Dedifferentiated amniotic fluid mesenchymal stem cell (primary cell): Measurements from ENCODE around the gene SPIRE2.
"Not testable (repeated sequence)": the region's sequence is repeated elsewhere in the genome, so short reads cannot be mapped to it uniquely, and the experiment has no call there.

Source experiments
- DNase-seq: peaks from one replicate; pipeline ENCODE4 v3.0.0-alpha.2; 2016; ENCODE audit errors: extremely low spot score

SPIRE2 gene

GRCh38 chr16:89869911-89870310, 41.6 kb downstream of the SPIRE2 start:
- no peak for DNase-seq

GRCh38 chr16:89870440-89870839, 42.2 kb downstream of the SPIRE2 start:
- no peak for DNase-seq

GRCh38 chr16:89871895-89872294, 43.6 kb downstream of the SPIRE2 start:
- DNase-seq = no peak

GRCh38 chr16:89873109-89873971, 45.1 kb downstream of the SPIRE2 start, which contains the start of gene TCF25:
Gene TCF25, plus strand, starts transcription at chr16:89873592. Its CDS starts 76 bp downstream, at chr16:89873668.
- DNase-seq = peak; percentile 65

- DNase-seq = peak; percentile 90
Measured at GRCh38 chr16:89873972-89874689, 45.9 kb downstream of the SPIRE2 start.

- not testable (repeated sequence) for DNase-seq
Measured at GRCh38 chr16:89879123-89879522, 50.8 kb downstream of the SPIRE2 start.

- DNase-seq = no peak
Measured at GRCh38 chr16:89880477-89881367, 52.4 kb downstream of the SPIRE2 start.

GRCh38 chr16:89881368-89881730, 53.1 kb downstream of the SPIRE2 start:
- no peak for DNase-seq

- DNase-seq = no peak
Measured at GRCh38 chr16:89883346-89884040, 55.2 kb downstream of the SPIRE2 start.

- DNase-seq = no peak
Measured at GRCh38 chr16:89884041-89884421, 55.8 kb downstream of the SPIRE2 start.

GRCh38 chr16:89887243-89887642, 59.0 kb downstream of the SPIRE2 start:
- DNase-seq = no peak

GRCh38 chr16:89890200-89890599, 61.9 kb downstream of the SPIRE2 start:
- DNase-seq = no peak

GRCh38 chr16:89890886-89891657, 62.8 kb downstream of the SPIRE2 start:
- no peak for DNase-seq

GRCh38 chr16:89892055-89892630, 63.9 kb downstream of the SPIRE2 start:
- no peak for DNase-seq

GRCh38 chr16:89892635-89893034, 64.4 kb downstream of the SPIRE2 start:
- DNase-seq = no peak

- DNase-seq = no peak
Measured at GRCh38 chr16:89893642-89894548, 65.6 kb downstream of the SPIRE2 start.

- no peak for DNase-seq
Measured at GRCh38 chr16:89895482-89896250, 67.4 kb downstream of the SPIRE2 start.

- DNase-seq = no peak
Measured at GRCh38 chr16:89897204-89897603, 68.9 kb downstream of the SPIRE2 start.
